Epithelial cell of prostate (primary cell): ENCODE measurements around the gene DTD1.
"Not testable (repeated sequence)": the region's sequence is repeated elsewhere in the genome, so short reads cannot be mapped to it uniquely, and the experiment has no call there.

Experiments
- DNase-seq: peaks from one replicate; pipeline ENCODE4 v3.0.0-alpha.2; 2011; ENCODE audit warnings: low read depth, low spot score
- H3K27ac ChIP-seq: fragments of 450-650 bp; 2 replicates; pipeline ENCODE4 v1.5.1; 2017; ENCODE audit warnings: mild to moderate bottlenecking

DTD1 gene

DNA sequence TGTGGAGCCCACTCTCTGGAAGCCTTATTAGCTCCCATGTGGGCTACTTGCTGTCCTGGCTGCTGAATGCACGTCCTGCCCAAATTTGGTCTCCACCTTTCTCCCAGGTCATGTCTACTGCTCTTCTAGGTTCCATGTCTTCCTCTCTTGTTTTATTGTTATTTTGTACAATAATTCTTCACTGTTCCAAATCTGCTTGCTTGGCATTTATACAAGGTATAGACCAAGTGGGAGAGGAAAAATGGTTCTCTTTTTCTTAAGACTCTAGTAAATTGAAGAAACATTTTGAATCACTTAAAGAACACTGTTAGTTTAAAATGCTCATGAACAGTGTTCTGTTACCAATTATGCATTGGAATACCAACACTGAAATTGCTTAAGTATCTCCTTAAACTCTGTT is 144.1 kb downstream of the DTD1 start:
- no peak for DNase-seq
- H3K27ac ChIP-seq = no peak overlapping the region

DNA sequence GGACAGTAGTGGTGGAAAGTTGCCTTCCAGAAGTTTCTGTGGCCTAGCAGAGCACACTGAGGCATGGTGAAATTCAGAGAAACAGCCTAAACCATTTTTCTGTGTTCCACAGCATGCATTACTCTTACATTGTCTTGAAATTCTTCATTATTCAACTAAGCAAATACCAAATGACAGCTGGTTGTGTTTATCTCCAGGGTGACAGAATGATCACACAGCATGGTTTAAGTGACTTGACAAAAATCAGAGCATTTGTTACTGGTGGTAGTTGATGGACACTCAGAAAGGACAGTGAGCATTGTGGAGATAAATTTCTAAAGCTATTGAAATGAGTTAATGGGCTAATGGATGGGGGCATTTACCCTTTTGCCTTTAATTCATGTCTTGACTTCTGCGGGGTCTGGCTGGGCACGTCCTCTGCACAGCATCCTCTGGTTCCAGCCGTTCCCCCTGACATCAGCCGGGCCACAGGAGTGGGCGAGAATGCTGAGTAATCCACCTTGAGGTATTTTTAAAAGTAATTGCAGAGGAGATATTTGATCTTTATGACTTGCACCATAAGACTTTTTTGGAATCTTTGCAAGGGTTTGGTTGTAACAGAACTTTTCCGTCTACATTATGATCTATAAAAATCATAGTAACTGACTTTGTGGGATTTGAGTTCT is 146.8 kb downstream of the DTD1 start:
- H3K27ac ChIP-seq = no peak overlapping the region
- no peak for DNase-seq

DNA sequence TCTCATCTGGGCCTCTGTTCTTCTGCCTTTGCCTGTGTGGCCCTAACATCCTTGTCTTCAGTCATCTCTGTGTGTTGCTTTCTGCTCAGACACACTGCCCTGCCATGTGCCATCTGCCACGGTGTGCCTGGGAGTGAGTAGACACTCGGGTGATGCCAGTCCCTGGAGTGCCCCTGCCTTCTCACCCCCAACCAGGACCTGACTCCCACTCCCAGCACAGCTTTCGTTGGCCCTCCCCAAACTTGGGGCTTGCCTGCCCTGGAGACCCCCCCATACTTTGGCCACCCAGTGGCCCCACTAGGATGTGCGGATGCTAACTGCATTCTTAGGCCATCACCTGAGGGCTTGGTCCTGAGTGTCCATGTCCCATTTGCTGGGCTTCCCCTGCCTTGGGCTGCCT is 149.3 kb downstream of the DTD1 start:
- DNase-seq = no peak
- no peak overlapping the region for H3K27ac ChIP-seq

DNA sequence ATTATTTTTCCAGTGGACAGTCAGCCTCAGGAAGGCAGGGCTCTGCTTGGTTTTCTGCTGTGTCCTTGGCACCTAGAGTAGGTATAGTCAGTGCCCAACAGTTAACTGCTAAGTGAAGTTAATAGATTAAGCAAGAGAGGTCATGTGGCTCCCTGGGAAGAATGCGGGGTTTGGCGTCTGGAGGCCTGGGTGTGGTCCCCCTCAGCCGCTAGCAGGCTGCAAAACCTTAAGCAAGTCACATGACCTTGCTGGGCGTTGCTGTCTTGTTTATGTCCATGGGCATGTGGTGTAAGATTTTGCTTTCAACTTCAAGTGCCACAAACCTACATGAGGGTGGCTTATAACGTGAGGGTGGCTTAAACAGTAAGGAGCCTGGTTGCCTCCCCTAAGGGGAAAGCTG is 150.2 kb downstream of the DTD1 start:
- no peak for DNase-seq
- H3K27ac ChIP-seq = no peak overlapping the region

DNA sequence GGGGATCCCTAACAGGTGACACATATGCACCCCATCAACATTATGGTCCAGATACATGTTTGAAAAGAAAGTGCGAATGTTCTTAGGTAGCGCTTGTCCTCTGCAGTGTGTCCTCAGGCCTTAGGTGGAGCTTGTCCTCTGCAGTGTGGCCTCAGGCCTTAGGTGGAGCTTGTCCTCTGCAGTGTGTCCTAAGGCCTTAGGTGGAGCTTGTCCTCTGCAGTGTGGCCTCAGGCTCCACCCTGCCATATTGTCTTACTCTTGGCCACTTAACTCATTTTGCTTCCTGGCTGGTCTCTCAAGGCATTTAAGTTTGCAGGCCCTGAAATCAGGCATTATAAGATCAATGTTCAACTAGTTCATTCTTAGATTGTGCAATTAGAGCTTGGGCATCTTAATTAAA is 151.0 kb downstream of the DTD1 start:
- H3K27ac ChIP-seq = no peak overlapping the region
- DNase-seq = no peak

DNA sequence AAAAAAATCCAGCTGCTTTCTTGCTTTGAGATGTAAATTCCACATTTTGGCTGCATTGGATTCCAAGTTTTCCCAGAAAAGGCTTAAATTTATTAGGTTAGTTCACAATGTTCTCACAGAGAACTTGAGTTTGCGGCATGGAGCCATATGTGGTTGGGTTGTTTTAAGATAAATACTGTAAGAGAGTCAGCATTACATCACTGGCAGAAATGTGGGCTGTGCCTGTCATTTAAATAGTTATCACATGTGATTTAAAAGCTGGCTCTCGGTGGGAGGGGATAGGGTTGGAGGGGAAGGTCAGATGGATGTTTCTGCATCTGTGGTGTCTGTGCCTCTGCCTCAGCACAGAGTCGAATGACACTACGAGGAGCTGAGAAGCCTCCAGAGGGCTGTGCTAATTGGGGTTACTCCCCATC is 151.9 kb downstream of the DTD1 start:
- no peak for DNase-seq
- H3K27ac ChIP-seq = no peak overlapping the region

DNA sequence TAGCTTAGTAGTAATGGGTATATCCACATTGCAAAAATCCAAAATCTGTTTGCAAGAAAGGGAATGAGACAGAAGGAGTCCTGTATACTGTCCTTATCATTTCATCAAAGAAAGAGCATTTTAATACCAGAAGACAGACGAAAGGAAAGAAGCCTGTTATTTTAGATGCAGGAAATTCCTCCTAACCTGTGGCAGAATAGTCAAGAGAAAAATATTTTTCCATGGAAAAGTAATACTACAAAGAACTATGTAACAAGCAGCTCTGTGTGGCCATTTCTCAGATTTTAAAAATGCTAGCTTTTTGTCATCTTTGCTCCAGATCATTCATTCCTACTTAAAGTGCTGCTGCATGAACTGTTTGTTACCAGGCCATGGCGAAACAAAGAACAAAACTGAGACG is 152.9 kb downstream of the DTD1 start:
- H3K27ac ChIP-seq = no peak overlapping the region
- DNase-seq = no peak

DNA sequence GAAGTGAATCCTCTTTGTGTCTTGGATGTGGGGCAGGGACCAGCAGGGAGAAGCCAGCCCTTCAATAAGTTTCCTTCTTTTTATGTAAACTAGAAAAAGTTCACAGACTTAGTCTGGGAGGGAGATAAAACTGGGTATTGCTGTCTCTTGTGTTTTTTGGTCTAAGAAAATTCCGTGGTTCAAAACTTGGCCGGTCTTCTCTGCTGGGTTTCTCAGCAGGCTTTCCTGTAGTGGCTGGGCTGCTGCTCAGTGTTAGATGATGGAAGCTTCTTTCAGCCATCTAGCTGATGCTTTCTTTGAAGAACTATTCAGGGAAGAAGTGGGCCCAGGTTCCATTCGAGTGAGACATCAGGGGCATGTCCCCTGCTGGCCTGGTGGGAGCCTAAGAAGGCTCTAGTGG is 155.0 kb downstream of the DTD1 start:
- no peak overlapping the region for H3K27ac ChIP-seq

DNA sequence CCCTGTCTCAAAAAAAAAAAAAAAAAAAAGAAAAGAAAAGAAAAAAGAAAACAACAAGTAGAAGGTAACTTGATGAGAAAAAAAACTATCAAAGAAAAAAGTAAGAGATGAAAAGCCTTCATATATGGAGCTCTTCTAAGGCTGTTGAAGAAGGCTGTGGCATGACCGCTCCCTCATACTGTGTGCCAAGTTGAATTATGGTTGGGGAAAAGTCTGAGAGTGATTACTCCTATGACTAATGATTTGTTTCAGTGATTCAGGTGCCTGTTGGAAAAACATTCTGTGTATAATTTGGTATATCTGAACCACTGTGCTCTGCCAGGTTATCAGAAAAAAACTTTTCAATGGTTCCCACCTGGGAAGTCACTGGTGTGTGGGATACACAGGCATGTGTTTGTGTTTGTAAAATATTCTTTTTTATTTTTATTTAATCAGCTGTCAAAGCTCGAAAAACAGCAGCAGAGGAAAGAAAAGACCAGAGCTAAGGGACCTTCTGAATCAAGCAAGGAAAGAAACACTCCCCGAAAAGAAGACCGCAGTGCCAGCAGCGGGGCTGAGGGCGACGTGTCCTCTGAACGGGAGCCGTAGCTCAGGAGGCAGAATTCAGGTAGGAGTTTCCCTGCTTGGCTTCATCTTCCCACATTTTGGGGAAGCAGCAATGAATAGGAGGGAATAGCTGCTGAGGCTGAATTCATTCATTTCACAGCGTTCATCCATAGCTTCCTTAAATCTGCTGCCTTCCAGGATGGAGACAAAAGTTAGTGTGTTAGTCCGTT is 156.0 kb downstream of the DTD1 start:
- no peak overlapping the region for H3K27ac ChIP-seq
- DNase-seq = no peak

More for the DNA sequence above, 155.0 kb downstream of the DTD1 start:
- no peak for DNase-seq

DNA sequence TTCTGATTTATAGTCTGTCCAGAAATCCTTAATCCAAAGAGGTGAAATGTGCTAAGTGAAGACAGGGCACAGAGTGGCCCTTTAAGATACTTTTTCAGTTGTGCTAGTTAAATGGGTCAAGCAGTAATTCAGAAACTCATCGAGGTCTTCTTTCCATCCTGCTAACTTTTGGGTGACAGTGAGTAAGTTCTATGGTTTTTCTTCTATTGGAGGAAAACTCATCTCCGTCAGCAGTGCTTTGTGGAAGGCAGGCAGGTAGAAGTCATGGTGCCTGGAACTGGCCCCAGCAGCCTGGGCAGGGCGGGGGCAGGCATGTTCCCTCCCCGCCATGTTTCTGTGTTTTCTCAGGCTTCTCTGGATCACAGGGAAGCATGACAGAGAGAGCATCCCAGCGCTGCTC is 159.2 kb downstream of the DTD1 start:
- no peak for DNase-seq

DNA sequence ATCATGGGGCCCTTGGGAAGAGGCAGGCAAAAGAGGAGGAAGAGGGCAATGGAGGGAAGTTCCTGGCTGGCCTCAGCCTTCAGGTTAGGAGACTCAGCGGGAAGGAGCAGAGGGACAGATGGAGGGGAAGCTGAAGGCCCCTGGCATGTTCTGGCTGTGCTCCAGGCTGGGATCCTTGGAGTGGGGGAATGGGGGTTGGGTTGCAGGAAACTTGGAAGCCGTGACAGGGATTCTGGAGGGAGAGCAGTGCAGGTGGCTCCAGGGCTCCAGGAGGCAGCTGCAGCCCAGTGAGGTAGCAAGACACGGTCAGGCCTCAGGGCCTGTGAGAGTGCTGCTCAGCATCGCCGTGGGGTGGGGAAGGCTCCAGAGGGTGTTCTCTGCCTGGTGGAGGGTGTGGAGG is 161.1 kb downstream of the DTD1 start:
- no peak overlapping the region for H3K27ac ChIP-seq
- DNase-seq = no peak

More for the DNA sequence above, 159.2 kb downstream of the DTD1 start:
- H3K27ac ChIP-seq = no peak overlapping the region

DNA sequence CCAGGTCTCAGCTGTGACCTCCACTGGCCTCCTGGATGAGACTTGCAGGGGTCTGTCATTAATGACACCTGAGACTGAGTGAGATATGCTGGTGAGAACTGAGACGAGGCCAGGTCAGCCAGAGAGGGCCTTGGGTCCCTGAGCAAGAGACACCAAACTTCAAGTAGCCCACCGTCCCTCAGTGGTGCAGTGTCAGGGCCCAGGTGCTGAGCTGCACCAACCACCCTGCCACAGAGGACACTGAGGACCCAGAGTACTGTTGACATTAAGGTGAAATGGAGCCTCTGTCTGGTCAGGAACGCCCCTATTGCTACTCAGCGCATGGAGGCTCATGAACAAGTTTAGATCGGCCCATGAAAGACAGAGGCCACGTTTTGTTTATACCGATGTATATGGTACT is 161.7 kb downstream of the DTD1 start:
- DNase-seq = no peak
- no peak overlapping the region for H3K27ac ChIP-seq

DNA sequence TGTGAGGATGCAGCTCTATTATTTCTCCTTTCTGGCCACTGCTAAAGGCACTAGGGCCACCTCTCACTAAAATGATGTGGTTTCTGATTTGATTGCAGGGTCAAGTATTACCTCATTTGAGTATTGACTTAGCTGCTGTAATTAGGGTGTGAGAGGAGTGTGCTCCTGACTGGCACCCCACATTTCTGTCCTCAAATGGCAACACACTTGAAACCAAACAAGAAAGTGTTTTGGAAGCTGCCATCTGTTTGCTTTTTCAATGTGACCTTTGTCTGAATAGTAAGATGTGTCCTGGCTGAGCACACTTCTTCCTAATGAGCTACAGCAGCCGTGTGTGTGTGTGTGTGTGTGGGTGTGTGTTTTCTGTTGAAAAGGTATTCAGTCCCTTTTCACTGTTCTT is 162.9 kb downstream of the DTD1 start:
- no peak for DNase-seq

DNA sequence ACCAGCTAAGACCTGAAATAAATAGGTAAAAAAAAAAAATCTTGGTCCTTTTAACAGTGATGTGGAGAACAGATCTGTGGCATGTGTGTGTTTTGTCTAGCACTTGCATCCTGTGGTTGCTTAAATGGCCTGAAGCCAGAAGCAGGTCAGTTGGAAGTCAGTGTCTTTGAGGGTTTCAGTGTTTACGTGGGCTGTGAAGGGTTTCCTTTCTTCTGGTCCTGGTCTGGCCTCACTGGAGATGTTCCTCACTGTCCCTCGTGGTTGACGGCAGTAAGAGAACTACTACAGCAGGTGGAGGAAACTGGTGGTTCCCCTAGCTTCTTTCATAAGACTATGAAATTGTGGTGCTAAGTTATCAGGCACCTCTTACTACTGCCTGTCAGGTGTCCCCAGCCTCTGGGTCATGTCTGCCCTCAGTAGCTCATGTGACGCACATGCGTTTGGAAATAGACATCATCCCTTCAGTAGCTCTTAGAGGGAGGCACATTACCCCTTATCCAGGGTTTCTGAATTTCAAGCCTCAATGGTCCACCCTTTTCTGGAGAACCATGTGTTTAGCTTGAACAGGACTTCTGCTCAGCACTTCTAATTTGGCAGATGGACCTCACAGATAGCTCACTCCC is 166.3 kb downstream of the DTD1 start:
- no peak for DNase-seq
- H3K27ac ChIP-seq = no peak overlapping the region

More for the DNA sequence above, 162.9 kb downstream of the DTD1 start:
- no peak overlapping the region for H3K27ac ChIP-seq

DNA sequence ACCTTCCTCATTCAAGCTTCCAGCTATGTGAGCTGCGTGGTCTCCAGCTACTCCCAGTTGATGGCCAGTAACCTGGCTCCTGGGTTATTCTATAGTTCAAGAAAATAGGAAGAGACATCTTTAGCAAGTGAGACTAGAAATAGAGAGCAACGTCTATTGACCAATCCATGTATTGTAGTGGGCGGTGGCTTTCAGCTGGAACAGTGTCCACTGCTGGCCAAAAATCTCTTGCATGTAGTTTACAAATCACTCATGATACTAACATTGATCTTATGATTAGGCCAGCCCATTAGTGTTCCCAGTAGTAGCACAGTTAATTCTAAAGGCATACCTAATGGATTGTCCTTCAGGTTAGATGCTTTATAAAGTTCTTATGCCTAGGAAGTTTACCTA is 166.8 kb downstream of the DTD1 start:
- DNase-seq = no peak
- H3K27ac ChIP-seq = no peak overlapping the region

DNA sequence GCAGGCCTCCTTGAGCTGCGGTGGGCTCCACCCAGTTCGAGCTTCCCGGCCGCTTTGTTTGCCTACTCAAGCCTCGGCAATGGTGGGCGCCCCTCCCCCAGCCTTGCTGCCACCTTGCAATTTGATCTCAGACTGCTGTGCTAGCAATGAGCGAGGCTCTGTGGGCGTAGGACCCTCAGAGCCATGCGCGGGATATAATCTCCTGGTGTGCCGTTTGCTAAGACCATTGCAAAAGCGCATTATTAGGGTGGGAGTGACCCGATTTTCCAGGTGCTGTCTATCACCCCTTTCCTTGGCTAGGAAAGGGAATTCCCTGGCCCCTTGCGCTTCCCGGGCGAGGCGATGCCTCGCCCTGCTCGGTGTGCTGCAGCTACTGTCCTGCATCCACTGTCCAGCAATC is 173.0 kb downstream of the DTD1 start:
- DNase-seq, H3K27ac ChIP-seq: not testable (repeated sequence)

DNA sequence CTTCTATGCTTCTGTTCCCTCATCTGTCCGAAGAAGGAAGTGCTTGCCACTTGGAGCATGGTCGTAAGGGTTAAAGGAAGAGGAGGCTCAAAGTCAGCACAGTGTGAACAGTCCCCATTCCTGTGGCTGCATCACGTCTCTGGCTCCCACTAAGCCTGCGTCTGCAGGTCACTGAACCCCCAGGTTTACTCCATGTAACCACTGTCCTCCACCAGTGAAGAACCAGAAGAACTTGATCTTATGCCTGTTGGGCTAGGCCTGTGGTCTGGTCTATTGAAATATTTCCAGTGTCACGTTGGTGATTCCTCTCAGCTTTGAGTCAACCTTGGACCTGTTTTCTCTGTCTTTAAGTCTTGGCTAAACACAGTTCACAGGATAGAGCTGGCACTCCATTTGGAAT is 179.8 kb downstream of the DTD1 start:
- no peak overlapping the region for H3K27ac ChIP-seq
- DNase-seq = no peak

DNA sequence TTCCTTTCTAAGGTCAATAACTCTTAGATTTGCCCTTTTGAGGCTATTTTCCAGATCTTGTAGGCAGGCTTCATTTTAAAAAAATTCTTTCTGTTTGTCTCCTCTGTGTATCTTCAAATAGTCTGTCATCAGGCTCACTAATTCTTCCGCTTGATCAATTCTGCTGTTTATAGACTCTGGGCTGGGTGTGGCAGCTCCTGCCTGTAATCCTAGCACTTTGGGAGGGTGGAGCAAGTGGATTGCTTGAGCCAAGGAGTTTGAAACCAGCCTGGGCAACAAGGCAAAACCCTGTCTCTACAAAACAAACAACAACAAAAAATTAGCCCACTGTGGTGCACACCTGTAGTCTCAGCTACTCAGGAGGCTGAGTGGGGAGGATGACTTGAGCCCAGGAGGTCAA is 185.7 kb downstream of the DTD1 start:
- DNase-seq = no peak
- H3K27ac ChIP-seq = no peak overlapping the region

DNA sequence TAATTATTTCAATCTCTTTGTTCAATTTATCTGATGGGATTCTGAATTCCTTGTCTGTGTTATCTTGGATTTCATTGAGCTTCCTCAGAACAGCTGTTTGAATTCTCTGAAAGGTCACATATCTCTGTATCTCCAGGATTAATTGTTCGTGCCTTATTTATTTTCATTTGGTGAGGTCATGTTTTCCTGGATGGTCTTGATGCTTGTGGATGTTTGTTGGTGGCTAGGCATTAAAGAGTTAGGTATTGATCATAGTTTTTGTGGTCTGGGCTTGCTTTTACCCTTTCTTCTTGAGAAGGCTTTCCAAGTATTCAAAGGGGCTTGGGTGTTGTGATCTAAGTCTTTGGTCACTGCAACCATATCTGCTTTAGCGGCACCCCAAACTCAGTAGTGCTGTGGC is 186.4 kb downstream of the DTD1 start:
- DNase-seq = no peak
- no peak overlapping the region for H3K27ac ChIP-seq

DNA sequence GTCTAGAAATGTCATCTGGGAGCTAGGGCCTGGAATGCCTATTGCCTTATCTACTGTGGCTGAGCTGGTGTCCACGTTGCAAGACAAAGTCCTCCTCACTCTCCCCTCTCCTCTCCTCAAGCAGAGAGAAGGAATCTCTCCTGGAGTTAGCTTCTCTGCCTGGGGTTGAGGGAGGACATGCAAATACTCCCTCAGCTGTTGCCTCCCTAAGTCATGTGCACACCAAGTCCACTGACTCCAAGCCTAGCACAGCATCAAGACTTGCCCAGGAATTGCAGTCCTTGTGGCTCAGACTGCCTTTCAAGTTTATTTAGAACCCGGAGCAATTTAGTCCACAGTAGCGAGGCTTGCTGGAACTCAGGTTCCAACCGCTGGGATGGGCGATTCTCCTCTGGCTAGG is 187.8 kb downstream of the DTD1 start:
- no peak overlapping the region for H3K27ac ChIP-seq
- DNase-seq = no peak

DNA sequence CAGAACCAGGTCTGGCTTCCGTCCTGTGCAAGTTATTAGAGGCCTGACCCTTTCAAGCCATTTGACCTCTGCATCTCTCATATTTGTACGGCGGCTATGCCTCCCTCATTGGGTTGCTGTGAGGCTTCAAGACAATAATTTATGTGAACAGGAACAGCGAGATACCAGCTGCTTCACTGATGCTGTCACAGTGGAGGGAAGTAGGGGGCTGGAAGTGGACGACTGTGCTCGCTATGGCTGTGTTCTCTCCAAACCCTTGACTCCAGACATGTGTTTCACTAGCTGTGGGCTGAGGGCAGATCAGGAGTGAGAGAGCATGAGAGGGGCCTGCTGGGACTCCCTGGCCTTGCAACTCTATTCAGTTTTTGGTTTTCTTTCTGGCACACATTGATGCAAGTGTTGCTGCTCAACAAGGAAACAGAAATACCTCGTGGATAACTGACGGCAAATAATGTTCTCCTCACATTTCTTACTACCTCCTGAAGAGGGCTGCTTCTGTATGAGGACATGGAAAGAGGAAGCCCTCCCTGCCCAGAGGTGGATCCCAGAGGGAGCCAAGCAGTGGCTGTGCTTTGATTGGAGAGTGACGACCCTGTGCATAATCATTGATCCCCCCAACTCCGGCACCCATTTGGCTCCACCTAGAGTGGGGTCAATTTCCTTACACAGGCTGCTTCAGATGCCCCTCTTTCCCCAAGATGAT is 191.0 kb downstream of the DTD1 start:
- no peak overlapping the region for H3K27ac ChIP-seq
- no peak for DNase-seq
